MCF 10A (cell line): ENCODE measurements around the gene AKNA. TPM values are rescaled to one million over a fixed set of nuclear protein-coding genes. Genes with fewer than 3 reads are reported as not detected.

ENCODE experiments used
- Bru-seq: library from RNA; stranded (reverse); fragments of 400-500 nt; gene quantifications from one replicate; lab custom pipeline; 2021; lab: Mats Ljungman, UMichigan
- BruChase-seq, 2 experiments: library from RNA; stranded (reverse); fragments of 400-500 nt; gene quantifications; one replicate each; lab custom pipeline; 2021; lab: Mats Ljungman, UMichigan
- BruUV-seq: library from RNA; stranded (reverse); fragments of 400-500 nt; replicated peaks from 2 replicates; lab custom pipeline; 2021; lab: Mats Ljungman, UMichigan
- CTCF ChIA-PET: fragments of 300-600 bp; sonication (Branson Sonifier 250); formaldehyde crosslinking; extraction: SDS; loops from one replicate; lab custom pipeline; 2021; ENCODE audit warnings: antibody characterized with exemption, inconsistent platforms; lab: Yijun Ruan, JAX
- POLR2A ChIA-PET: fragments of 300-600, 350-650 bp; sonication (Branson Sonifier 250); formaldehyde crosslinking; extraction: SDS; loops from one replicate; lab custom pipeline; 2020; ENCODE audit warnings: antibody characterized with exemption, inconsistent platforms; lab: Yijun Ruan, JAX
- DNase-seq: peaks from one replicate; pipeline ENCODE4 v3.0.0-alpha.2; 2018; ENCODE audit not compliant: unreplicated experiment
- H3K27ac Mint-ChIP-seq: one replicate; pipeline ENCODE4 v1.8.0; 2022; ENCODE audit warnings: mild to moderate bottlenecking, low read depth, mixed read lengths; ENCODE audit not compliant: unreplicated experiment
- H3K27me3 Mint-ChIP-seq: one replicate; pipeline ENCODE4 v1.8.0; 2022; ENCODE audit warnings: mixed read lengths; ENCODE audit not compliant: insufficient read depth, unreplicated experiment
- H3K36me3 Mint-ChIP-seq: one replicate; pipeline ENCODE4 v1.8.0; 2022; ENCODE audit warnings: mild to moderate bottlenecking, moderate library complexity, mixed read lengths; ENCODE audit not compliant: insufficient read depth, unreplicated experiment
- H3K4me1 Mint-ChIP-seq: one replicate; pipeline ENCODE4 v1.8.0; 2022; ENCODE audit warnings: mixed read lengths; ENCODE audit not compliant: insufficient read depth, unreplicated experiment
- H3K4me3 Mint-ChIP-seq: one replicate; pipeline ENCODE4 v1.8.0; 2022; ENCODE audit warnings: mild to moderate bottlenecking, moderate library complexity, mixed read lengths; ENCODE audit not compliant: unreplicated experiment
- H3K9me3 Mint-ChIP-seq: one replicate; pipeline ENCODE4 v1.8.0; 2022; ENCODE audit warnings: mixed read lengths; ENCODE audit not compliant: unreplicated experiment
- intact Hi-C: fragments of 100-400 bp; cut with micrococcal nuclease; formaldehyde crosslinking; loops from 2 replicates; pipeline ENCODE4 v1.14.1; 2022
- long read RNA-seq: library from polyadenylated mRNA; stranded (forward); transcript quantifications from one replicate; pipeline ENCODE4 v2.0.0, GENCODE V29; 2022
- total RNA-seq: library from RNA; stranded (reverse); gene quantifications from 2 replicates; pipeline ENCODE4 v1.2.3, GENCODE V29; 2022
- TF ChIP-seq, protein P1 (sequence below): fragments of 200-600 bp; IDR thresholded peaks from one replicate; pipeline ENCODE4 v1.8.0; 2022; ENCODE audit warnings: antibody characterized with exemption, mild to moderate bottlenecking; ENCODE audit not compliant: unreplicated experiment

Gene AKNA
- 10.7 and 10.9 TPM in 2 replicates for total RNA-seq
- Bru-seq, nascent RNA = percentile 57 among the genes with signal in this experiment
- percentile 53 among the genes with signal in this experiment for BruChase-seq, experiment 1, labeled RNA remaining after a 6-hour chase
- percentile 52 among the genes with signal in this experiment for BruChase-seq, experiment 2, labeled RNA remaining after a 2-hour chase
- long read RNA-seq, partial matches to known transcripts = 0 of 1 reads
- long read RNA-seq, other reads (novel, unspliced or antisense) = 1 of 1 reads

- DNase-seq = no peak
- POLR2A ChIA-PET = interaction anchor here (0.6 to 1.7 kb wide), 2 partner anchors 17 to 23 kb away, joined by 3 read pairs; no protein-coding TSS in a partner anchor
- no TSS peak for BruUV-seq
- CTCF ChIA-PET = interaction anchor here (0.6 to 1.8 kb wide), 3 partner anchors 9 to 138 kb away, joined by 3 to 6 read pairs (median 4); no protein-coding TSS in a partner anchor
- TF ChIP-seq, protein P1, sequence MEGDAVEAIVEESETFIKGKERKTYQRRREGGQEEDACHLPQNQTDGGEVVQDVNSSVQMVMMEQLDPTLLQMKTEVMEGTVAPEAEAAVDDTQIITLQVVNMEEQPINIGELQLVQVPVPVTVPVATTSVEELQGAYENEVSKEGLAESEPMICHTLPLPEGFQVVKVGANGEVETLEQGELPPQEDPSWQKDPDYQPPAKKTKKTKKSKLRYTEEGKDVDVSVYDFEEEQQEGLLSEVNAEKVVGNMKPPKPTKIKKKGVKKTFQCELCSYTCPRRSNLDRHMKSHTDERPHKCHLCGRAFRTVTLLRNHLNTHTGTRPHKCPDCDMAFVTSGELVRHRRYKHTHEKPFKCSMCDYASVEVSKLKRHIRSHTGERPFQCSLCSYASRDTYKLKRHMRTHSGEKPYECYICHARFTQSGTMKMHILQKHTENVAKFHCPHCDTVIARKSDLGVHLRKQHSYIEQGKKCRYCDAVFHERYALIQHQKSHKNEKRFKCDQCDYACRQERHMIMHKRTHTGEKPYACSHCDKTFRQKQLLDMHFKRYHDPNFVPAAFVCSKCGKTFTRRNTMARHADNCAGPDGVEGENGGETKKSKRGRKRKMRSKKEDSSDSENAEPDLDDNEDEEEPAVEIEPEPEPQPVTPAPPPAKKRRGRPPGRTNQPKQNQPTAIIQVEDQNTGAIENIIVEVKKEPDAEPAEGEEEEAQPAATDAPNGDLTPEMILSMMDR = no peak
- intact Hi-C loops = no loop called here
- Mint-ChIP-seq H3K9me3 (no peaks in the 10 kb centered on the region), H3K4me1 (peaks cover 24% of the 10 kb centered on the region), H3K36me3 (peaks cover 6% of the 10 kb centered on the region), H3K4me3 (no peak within 1 kb of the TSS), H3K27me3 (no peaks in the 10 kb centered on the region), H3K27ac (no peak within 1 kb of the TSS)
These were observed at the start of gene AKNA for GRCh38 chr9:114387680-114388356. Gene AKNA, minus strand, starts transcription at chr9:114387982. Its CDS starts 6,649 bp downstream, at chr9:114381333.

DNA sequence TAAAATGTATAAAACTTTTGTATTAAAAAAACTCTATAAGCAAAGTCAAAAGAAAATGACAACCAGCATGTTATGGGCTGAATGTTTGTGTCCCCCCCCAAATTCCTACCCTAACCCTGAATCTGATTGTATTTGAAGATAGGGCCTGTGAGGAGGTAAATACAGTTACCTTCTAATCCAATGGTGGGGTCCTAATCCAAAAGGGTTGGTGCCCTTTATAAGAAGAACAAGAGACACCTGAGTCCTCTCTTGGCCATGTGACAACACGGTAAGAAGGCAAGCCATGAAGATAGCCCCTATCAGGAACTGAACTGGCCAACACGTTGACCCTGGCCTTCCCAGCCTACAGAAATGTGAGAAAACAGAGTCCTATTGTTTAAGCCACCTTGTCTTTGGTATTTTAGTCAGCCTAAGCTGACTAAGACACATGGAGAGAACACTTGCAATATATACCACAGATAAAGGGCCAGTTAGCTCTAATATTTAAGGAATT is 49.7 kb upstream of the AKNA start:
- H3K36me3 Mint-ChIP-seq = peaks cover 5% of the 10 kb centered on the region
- intact Hi-C loops = loop anchor here (10.0 kb wide), 1 partner anchor 577 kb away; no protein-coding TSS in a partner anchor
- TF ChIP-seq, protein P1 = no peak
- H3K4me1 Mint-ChIP-seq = no peaks in the 10 kb centered on the region
- DNase-seq = no peak
- ChIA-PET CTCF (interaction anchor here (1.0 to 8.0 kb wide), 5 partner anchors 17 to 577 kb away, joined by 3 to 158 read pairs (median 5); partner anchors contain the start of gene WHRN), POLR2A (interaction anchor here (1.7 kb wide), 1 partner anchor 216 kb away, joined by 6 read pairs; no protein-coding TSS in a partner anchor)
- no TSS peak for BruUV-seq
- H3K9me3 Mint-ChIP-seq = no peaks in the 10 kb centered on the region
- no peak overlapping the region for H3K27ac Mint-ChIP-seq
- H3K4me3 Mint-ChIP-seq = no peak overlapping the region
- no peaks in the 10 kb centered on the region for H3K27me3 Mint-ChIP-seq

GRCh38 chr9:114434878-114435311 is 47.1 kb upstream of the AKNA start:
- BruUV-seq = no TSS peak
- intact Hi-C loops = loop anchor here (1.0 to 10.0 kb wide), 5 partner anchors 52 to 580 kb away; partner anchors contain the start of gene ATP6V1G1
- Mint-ChIP-seq H3K4me1 (no peaks in the 10 kb centered on the region), H3K27ac (no peak overlapping the region), H3K9me3 (no peaks in the 10 kb centered on the region), H3K4me3 (no peak overlapping the region), H3K27me3 (no peaks in the 10 kb centered on the region), H3K36me3 (no peaks in the 10 kb centered on the region)
- TF ChIP-seq, protein P1 = peak; percentile 79
- CTCF ChIA-PET = interaction anchor here (0.5 to 8.0 kb wide), 61 partner anchors 8 to 1386 kb away, joined by 3 to 158 read pairs (median 5); no protein-coding TSS in a partner anchor
- POLR2A ChIA-PET = interaction anchor here (0.6 to 1.2 kb wide), 4 partner anchors 8 to 153 kb away, joined by 3 read pairs; partner anchors contain the start of gene ATP6V1G1
- peak; percentile 61 for DNase-seq
